HepG2 (cell line): ENCODE results near the gene VWA5B1.

Experiments used
- CTCF ChIP-seq: sonication (generic); formaldehyde crosslinking; IDR thresholded peaks from 2 replicates; pipeline ENCODE4 v1.5.0; 2020; ENCODE audit warnings: mild to moderate bottlenecking, missing genetic modification reagents, moderate library complexity
- HNRNPK ChIP-seq: fragments of 200-400 bp; formaldehyde crosslinking; IDR thresholded peaks from 2 replicates; pipeline ENCODE4 v1.6.1; 2018; ENCODE audit warnings: low read length, low read depth, moderate library complexity, mild to moderate bottlenecking; ENCODE audit not compliant: poor library complexity, severe bottlenecking
- KLF12 ChIP-seq: sonication (generic); formaldehyde crosslinking; IDR thresholded peaks from 2 replicates; pipeline ENCODE4 v1.4.0; 2020; ENCODE audit warnings: missing genetic modification reagents, borderline replicate concordance
- MAX ChIP-seq: IDR thresholded peaks from 2 replicates; pipeline ENCODE4 v1.6.1; 2012; ENCODE audit warnings: inconsistent platforms
- ZBTB43 ChIP-seq: sonication (generic); formaldehyde crosslinking; conservative IDR thresholded peaks from 2 replicates; pipeline ENCODE4 v1.4.0; 2020; ENCODE audit warnings: missing genetic modification reagents
- ZNF317 ChIP-seq: sonication (generic); formaldehyde crosslinking; IDR thresholded peaks from 2 replicates; pipeline ENCODE4 v1.5.0; 2020; ENCODE audit warnings: mild to moderate bottlenecking, missing genetic modification reagents
- TF ChIP-seq, protein P1 (sequence below): IDR thresholded peaks from 2 replicates; pipeline ENCODE4 v1.6.1; 2016; ENCODE audit warnings: missing compliant biosample characterization, missing genetic modification reagents, borderline replicate concordance

- TF ChIP-seq CTCF (CRISPR knock-in tag) (no peak), ZNF317 (CRISPR knock-in tag) (no peak), ZBTB43 (CRISPR knock-in tag) (no peak), HNRNPK (no peak), KLF12 (CRISPR knock-in tag) (no peak), MAX (no peak)
- TF ChIP-seq, protein P1, sequence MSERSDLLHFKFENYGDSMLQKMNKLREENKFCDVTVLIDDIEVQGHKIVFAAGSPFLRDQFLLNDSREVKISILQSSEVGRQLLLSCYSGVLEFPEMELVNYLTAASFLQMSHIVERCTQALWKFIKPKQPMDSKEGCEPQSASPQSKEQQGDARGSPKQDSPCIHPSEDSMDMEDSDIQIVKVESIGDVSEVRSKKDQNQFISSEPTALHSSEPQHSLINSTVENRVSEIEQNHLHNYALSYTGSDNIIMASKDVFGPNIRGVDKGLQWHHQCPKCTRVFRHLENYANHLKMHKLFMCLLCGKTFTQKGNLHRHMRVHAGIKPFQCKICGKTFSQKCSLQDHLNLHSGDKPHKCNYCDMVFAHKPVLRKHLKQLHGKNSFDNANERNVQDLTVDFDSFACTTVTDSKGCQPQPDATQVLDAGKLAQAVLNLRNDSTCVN (CRISPR knock-in tag) = no peak
These were observed 35.3 kb downstream of the VWA5B1 start for GRCh38 chr1:20325844-20326420.
